ENCODE data around the gene POLN. TPM values are rescaled to one million over a fixed set of nuclear protein-coding genes. Genes with fewer than 3 reads are reported as not detected.

POLN gene
- total and polyA plus RNA-seq, 12 donors = 0.69 to 10.6 (median 3.0) TPM

GRCh38 chr4:2073808-2074481, 168.0 kb downstream of the POLN start:
- no peak for DNase-seq
- no peak for TF ChIP-seq POLR2A (IDR thresholded peaks at IDR 0.05)
- TF ChIP-seq CTCF (IDR thresholded peaks at IDR 0.05) = no peak
- 76 to 86% (median 82%) methylated on average over 7 to 20 of the region's 20 CpGs for WGBS, 4 donors
- H3K4me3 ChIP-seq = no peak overlapping the region
- H3K9me3 ChIP-seq (replicated peaks in 1 of 3) = no peaks in the 10 kb centered on the region
- H3K27me3 ChIP-seq = no peaks in the 10 kb centered on the region
- H3K4me1 ChIP-seq (replicated peaks in 1 of 2) = peaks cover 0 to 11% of the 10 kb centered on the region in 2 donors
- H3K36me3 ChIP-seq (replicated peaks in 1 of 2) = no peaks in the 10 kb centered on the region
- no peak overlapping the region for H3K27ac ChIP-seq
- intact Hi-C loops (cut with DNase I) = no loop called here

- Histone ChIP-seq H3K27me3 (no peaks in the 10 kb centered on the region), H3K27ac (no peak overlapping the region), H3K9me3 (replicated peaks in 1 of 3) (no peaks in the 10 kb centered on the region), H3K36me3 (replicated peaks in 1 of 2) (no peaks in the 10 kb centered on the region), H3K4me3 (no peak overlapping the region), H3K4me1 (replicated peaks in 1 of 2) (peaks cover 0 to 11% of the 10 kb centered on the region in 2 donors)
- intact Hi-C loops (cut with DNase I) = no loop called here
- no peak for TF ChIP-seq CTCF (IDR thresholded peaks at IDR 0.05)
- no peak for TF ChIP-seq POLR2A (IDR thresholded peaks at IDR 0.05)
- DNase-seq = no peak
- 75 to 86% (median 80%) methylated on average over 6 to 20 of the region's 20 CpGs for WGBS, 4 donors
Measured at GRCh38 chr4:2072971-2073807, 168.7 kb downstream of the POLN start.

GRCh38 chr4:2071912-2072867, 169.7 kb downstream of the POLN start:
- Histone ChIP-seq H3K9me3 (replicated peaks in 1 of 3) (no peaks in the 10 kb centered on the region), H3K4me3 (no peak overlapping the region), H3K27me3 (no peaks in the 10 kb centered on the region), H3K27ac (no peak overlapping the region), H3K4me1 (replicated peaks in 1 of 2) (peaks cover 0 to 11% of the 10 kb centered on the region in 2 donors), H3K36me3 (replicated peaks in 1 of 2) (no peaks in the 10 kb centered on the region)
- TF ChIP-seq POLR2A (IDR thresholded peaks at IDR 0.05) = no peak
- no peak for TF ChIP-seq CTCF (IDR thresholded peaks at IDR 0.05)
- DNase-seq = peak in 2 of 7 donors; percentile 26 to 32
- intact Hi-C loops (cut with DNase I) = no loop called here
- WGBS, 4 donors = 45 to 56% (median 49%) methylated on average over 12 to 28 of the region's 28 CpGs
